Astrocyte of the spinal cord (primary cell): Measurements from ENCODE around the gene HSF5.

Experiments used
- DNase-seq: peaks from one replicate; pipeline ENCODE4 v3.0.0; 2011; ENCODE audit warnings: low read depth, low spot score
- H3K4me3 ChIP-seq: 2 replicates; pipeline ENCODE4 v1.5.1; 2011; ENCODE audit warnings: low read depth, mild to moderate bottlenecking, low read length, moderate library complexity
- in situ Hi-C: cut with HindIII; loops from 2 replicates; pipeline ENCODE4 v1.10.0; 2017; ENCODE audit warnings: low sequenced_read_pairs
- TF ChIP-seq, protein P1 (sequence below): IDR thresholded peaks from 2 replicates; pipeline ENCODE4 v1.5.1; 2012; ENCODE audit warnings: low read depth, mild to moderate bottlenecking, low read length, inconsistent platforms

Gene HSF5, protein sequence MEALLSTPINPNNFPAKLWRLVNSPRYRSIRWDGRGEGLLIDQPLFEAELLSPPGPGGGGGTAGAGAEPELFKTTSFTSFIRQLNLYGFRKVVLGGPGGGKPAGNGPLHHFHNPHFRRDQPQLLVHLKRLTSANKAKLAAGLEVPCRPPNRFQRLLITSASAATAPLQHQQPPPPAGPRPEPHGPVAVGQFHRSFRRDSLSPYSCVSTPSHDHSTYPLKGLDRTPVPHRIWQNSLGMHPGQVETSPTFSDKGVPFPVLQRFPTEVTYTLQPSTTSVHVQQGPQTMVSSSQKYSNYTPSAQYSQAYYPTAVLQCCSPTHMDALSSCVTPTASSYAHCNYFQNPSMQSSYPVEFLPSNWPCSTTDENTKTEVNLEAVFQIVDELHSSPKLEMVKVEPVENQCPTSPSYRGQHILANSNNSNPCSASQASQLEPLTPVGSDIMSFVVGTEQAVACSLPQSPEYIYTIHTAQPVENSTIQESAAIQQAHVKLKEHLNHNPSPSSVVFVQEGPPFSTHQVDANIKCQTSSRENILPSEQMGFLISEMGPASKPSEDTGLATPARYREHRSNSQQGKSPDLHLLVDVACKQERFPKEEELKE

DNA sequence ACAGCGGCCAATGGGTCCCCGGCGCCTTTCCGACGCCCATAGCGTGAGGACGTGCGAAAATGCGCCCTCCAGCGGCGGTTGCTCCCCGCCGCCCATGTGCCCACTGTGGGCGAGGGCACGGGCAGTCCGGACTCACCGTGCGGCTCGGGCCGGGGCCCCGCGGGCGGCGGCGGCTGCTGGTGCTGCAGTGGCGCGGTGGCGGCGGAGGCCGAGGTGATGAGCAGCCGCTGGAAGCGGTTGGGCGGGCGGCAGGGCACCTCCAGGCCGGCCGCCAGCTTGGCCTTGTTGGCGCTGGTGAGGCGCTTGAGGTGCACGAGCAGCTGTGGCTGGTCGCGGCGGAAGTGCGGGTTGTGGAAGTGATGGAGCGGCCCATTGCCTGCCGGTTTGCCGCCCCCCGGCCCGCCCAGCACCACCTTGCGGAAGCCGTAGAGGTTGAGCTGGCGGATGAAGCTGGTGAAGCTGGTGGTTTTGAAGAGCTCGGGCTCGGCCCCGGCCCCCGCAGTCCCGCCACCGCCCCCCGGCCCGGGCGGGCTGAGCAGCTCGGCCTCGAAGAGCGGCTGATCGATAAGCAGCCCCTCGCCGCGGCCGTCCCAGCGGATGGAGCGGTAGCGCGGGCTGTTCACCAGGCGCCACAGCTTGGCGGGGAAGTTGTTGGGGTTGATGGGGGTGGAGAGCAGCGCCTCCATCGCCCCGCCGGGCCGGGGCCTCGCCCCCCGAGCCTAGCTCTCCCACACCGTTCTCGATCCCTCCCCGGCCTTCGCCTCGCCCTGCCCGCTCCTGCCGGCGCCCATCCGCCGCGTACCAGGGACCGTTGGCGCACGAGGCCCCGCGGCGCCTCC is at the start of gene HSF5:
Gene HSF5 (minus strand): TSS at position 820 of the 839 bp plus-strand sequence. CDS start 134 bp downstream, at position 686.
- H3K4me3 ChIP-seq = no peak within 1 kb of the TSS

DNA sequence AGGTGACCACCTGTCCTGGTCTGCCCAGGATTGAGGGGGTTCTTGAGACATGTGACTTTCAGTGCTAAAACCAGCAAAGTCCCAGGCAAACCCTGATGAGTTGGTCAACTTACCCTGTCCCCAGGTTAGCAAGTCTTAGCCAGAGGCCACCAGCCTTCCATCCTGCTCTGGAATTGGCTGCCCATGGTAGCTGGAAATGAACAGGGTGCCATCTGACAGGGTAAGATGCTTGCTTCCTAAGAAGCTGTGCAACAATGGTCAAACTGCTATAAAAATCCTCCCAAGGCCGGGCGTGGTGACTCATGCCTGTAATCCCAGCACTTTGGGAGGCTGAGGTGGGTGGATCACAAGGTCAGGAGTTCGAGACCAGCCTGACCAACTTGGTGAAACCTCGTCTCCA is 49.1 kb upstream of the HSF5 start:
- no peak for DNase-seq
- in situ Hi-C loops = no loop called here
- H3K4me3 ChIP-seq = no peak overlapping the region
- TF ChIP-seq, protein P1, sequence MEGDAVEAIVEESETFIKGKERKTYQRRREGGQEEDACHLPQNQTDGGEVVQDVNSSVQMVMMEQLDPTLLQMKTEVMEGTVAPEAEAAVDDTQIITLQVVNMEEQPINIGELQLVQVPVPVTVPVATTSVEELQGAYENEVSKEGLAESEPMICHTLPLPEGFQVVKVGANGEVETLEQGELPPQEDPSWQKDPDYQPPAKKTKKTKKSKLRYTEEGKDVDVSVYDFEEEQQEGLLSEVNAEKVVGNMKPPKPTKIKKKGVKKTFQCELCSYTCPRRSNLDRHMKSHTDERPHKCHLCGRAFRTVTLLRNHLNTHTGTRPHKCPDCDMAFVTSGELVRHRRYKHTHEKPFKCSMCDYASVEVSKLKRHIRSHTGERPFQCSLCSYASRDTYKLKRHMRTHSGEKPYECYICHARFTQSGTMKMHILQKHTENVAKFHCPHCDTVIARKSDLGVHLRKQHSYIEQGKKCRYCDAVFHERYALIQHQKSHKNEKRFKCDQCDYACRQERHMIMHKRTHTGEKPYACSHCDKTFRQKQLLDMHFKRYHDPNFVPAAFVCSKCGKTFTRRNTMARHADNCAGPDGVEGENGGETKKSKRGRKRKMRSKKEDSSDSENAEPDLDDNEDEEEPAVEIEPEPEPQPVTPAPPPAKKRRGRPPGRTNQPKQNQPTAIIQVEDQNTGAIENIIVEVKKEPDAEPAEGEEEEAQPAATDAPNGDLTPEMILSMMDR = no peak

More for the DNA sequence above, at the start of gene HSF5:
- TF ChIP-seq, protein P1 = peak; percentile 20
- DNase-seq = peak; percentile 2
- in situ Hi-C loops = no loop called here

DNA sequence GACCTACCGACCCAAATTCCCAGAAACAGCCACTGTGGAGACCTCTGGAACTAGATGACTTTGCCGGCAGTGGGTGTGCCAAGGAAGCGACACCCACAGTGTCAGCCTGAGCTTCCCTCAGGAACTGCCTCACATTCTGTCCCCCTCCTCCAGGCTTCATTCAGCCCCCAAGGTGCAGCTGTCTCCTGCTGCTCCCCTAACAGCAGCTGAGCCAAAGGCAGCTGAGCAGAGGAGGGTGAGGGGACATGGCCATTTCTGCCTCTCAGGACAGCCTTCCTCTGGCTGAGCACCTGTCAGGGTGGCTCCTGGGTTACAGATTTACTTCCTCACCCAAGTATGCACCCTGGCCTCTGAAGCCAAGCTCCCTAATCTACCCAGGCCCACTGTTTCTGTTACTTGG is 48.3 kb upstream of the HSF5 start:
- TF ChIP-seq, protein P1 = no peak
- no peak for DNase-seq
- in situ Hi-C loops = no loop called here
- no peak overlapping the region for H3K4me3 ChIP-seq

- peak; percentile 37 for DNase-seq
- H3K4me3 ChIP-seq = no peak overlapping the region
- in situ Hi-C loops = no loop called here
- TF ChIP-seq, protein P1 = no peak
Measured at GRCh38 chr17:58535431-58535830, 47.2 kb upstream of the HSF5 start.

- in situ Hi-C loops = no loop called here
- TF ChIP-seq, protein P1 = no peak
- no peak overlapping the region for H3K4me3 ChIP-seq
- DNase-seq = peak; percentile 20
Measured at GRCh38 chr17:58534901-58535421, 46.8 kb upstream of the HSF5 start.

GRCh38 chr17:58534331-58534730 is 46.1 kb upstream of the HSF5 start:
- TF ChIP-seq, protein P1 = no peak
- in situ Hi-C loops = no loop called here

More at GRCh38 chr17:58534331-58534730, 46.1 kb upstream of the HSF5 start:
- no peak for DNase-seq
- no peak overlapping the region for H3K4me3 ChIP-seq
